HG02571 (cell line): ENCODE results near the gene PPP6R3.
"Not testable (repeated sequence)": the region's sequence is repeated elsewhere in the genome, so short reads cannot be mapped to it uniquely, and the experiment has no call there.

Experiments used
- ATAC-seq: cut with Tn5 transposase; IDR thresholded peaks from one replicate; pipeline ENCODE4 v1.9.1; 2021; ENCODE audit warnings: mild to moderate bottlenecking, moderate library complexity; ENCODE audit not compliant: unreplicated experiment

The PPP6R3 gene

DNA sequence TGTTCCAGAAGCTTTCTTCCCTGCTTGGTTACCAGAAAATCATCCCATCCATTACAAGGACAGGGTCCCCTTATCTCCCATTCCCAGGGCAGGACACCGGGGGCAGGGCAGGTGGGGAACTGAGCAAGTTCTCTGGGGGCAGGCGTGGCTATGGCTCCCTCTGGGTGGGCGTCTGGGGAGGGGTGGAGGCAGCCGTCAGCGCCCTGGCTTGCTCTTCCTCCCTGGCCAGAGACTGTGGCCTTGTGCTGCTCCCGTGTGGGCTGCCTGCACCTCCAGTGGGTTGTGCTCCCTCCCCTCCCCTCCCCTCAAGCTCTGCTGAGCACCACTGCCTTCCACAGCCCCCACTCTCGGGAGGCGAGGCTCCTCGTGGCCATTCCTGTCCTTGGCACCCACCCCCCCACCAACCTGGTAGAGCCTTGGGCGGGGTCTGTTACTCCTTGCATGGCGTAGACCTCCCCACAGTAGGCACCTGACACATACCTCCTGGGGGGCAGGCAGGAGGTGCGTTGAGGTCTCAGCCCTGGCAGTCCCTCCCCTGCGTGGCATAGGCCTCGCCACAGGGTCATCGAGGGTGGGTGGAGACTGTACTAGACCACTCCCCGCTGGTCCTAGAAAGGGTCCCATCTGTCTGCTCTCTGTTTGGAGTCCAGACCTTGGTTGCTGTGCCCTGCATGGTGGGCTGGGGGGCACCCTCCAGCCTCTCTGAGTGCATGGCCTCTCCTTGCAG, 24.2 kb upstream of the PPP6R3 start:
- ATAC-seq: no peak

DNA sequence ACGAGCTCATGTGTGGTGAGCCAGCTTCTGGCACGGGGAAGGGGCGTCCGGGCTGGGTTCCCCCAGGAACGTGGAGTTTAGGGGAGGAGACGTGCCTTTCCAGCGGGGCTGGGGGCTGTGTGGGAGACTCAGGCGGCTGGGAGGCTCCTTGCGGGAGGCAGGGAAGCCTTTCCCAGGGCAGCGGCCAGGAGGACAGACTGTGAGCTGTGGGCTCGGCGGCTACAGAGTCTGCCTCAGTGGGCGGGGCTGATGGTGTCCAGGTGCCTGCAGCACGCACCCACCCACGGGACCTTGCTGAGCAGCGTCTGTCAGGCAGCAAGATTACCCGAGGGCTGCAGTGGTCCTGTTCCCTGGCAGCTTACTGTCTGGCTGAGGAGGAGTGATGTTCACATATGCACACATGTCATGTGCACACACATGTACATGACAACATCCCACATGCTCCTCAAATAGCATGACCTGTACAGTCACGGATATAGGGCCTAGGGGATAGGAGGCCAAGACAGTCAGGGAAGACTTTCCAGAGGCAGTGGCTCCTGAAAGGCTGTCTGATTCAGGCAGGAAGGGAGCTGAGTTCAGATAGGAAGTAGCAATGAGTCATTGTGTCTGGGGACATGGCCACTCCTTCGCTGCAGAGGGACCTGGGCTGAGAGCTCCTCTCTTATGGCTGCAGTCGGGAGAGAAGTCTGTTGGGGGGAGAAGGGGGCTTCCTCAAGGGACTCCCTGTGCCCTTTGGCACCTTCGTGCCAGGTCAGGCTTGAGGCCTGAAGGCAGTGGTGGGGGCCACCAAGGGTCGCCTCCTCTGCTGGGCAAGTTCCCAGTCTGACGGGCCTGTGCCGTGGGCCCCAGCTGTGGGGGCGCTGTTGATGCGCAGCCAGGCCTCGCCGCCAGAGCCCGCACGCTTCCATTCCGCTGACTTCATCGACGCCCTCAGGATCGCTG, 23.3 kb upstream of the PPP6R3 start:
- ATAC-seq: no peak

DNA sequence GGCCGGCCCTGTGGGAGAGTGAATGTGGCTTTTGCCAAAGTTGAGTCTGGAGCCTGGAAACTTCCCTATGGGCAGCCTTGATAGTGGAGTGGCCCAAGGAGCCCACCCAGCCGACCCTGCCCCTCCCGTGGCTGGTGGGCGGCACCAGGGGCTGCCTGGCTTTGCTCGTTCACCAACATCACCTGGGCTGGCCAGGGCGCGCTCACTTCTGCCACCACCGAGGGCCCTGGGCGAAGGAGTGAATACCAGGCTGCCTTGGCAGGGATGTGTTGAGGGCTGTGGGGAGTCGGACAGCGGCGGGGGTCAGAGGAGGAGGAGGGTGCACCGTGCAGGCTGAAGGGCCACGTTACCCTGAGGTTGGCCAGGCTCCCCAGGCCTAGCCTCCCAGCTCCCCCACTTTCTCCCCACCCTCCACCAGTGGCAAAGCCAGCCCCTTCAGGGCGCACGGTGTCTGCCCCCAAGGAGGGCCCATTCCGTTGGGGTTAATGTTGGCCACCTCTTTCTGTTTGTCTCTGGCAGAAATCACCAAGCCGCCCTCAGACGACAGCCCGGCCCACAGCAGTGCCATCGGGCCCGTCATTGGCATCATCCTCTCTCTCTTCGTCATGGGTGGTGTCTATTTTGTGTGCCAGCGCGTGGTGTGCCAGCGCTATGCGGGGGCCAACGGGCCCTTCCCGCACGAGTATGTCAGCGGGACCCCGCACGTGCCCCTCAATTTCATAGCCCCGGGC, 22.5 kb upstream of the PPP6R3 start:
- ATAC-seq: no peak

DNA sequence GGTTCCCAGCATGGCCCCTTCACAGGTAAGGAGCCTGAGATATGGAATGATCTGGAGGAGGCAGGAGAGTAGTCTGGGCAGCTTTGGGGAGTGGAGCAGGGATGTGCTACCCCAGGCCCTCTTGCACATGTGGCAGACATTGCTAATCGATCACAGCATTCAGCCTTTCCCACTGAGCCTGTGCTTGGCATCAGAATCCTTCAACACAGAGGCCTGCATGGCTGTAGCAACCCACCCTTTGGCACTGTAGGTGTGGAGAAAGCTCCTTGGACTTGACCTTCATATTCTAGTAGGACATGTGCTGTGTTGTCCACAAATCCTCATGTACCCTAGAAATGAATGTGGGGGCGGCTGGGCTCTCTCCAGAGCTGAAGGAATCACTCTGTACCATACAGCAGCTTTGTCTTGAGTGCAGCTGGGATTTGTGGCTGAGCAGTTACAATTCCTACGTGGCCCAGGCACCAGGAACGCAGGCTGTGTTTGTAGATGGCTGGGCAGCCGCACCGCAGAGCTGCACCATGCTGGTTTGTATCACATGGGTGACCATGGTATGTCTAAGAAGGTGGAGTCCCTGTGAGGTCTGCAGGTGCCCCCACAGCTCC, 21.8 kb upstream of the PPP6R3 start:
- ATAC-seq: no peak

DNA sequence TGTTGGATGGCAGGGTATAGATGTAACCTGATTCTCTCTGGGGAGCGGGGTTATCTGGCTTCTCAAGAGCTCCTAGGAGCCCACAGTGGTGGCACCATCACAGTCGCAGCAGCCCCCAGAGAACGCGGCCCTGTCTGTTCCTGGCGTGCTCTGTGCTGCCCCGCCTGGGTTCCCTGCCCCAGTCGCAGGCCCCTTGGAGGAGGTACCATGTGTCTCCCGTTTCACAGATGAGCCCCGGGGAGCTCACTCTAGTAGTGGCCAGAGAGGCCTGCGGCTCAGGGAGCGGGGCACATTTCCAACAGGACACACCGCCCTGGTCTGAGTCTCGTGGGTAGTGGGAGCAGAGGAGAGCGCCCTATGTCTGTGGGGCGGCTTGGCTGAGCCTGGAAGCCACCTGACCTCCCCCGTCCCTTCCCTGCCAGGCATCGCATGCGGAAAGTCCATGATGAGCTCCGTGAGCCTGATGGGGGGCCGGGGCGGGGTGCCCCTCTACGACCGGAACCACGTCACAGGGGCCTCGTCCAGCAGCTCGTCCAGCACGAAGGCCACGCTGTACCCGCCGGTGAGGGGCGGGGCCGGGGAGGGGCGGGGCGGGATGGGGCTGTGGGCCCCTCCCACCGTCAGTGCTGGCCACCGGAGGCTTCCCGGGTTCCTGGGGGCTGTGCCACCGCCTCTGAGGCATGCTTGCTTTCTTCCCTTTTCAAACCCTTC, 21.0 kb upstream of the PPP6R3 start:
- ATAC-seq: no peak

DNA sequence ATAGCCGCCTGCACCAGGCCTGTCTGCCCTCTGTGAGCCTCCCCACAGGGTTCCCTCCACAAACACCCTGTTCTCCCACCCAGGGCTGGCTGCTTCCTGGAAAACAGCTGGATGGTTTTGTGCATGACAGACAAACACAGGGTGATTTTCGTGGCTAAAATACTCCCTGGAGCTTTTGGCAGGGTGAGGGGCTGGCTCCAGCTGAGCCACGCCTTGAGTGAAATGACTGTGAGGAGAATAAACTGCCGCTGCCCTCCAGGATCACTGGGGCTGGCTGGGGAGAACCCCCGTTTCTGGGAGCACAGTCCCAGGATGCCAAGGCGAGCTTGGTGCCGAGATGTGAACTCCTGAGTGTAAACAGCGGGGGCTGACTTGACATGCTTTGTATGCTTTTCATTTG, 20.3 kb upstream of the PPP6R3 start:
- ATAC-seq: no peak

DNA sequence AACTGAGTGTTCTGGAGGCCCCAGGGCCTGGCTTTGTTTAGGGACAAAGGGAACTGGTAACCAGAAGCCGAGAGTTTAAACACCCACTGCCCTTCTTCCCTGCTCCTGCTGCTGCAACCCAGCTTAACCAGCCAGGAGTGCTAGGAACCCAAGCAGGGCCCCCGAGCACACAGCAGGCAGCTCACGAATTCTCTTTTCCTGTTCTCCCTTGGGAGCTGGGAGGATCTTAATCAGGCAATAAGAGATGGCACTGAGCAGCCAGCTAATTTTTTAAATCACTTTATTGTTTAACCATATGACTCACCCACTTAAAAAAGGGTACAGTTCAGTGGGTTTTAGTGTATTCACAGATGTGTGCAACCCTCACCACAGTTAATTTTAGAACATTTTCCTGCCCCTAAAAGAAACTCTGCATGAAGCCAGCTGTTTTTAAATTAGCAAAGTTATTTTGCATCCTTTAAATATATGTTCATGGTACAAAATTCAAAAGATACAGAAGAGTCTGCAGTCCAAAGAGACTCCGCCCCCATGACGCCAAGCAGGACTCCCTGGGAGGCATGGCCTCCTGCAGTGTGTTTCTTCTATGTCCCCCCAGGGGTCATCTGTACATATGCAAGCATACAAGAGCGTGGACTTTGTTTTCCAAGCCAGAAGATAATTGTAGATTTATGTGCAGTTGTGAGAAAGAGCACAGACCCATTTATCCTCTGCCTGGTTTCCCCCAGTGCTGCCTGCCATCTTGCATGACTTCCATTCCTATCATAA, 18.9 kb upstream of the PPP6R3 start:
- ATAC-seq: no peak

DNA sequence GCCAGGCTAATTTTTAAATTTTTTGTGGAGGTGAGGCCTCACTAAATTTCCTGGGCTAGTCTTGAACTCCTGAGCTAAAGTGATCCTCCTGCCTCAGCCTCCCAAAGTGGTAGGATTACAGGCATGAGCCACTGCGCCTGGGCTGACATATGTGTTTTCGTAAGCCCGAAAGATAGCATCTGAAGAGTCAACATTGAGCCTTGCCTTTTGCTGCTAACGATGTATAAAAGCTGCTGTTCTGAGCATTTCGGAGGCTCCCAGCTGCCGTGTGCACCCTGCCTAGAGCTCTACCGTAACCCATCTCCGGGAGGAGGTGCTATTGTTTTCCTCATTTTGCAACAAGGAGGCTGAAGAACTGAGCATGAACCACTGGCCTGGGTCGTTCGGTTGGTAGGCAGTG, 18.1 kb upstream of the PPP6R3 start:
- no peak for ATAC-seq

DNA sequence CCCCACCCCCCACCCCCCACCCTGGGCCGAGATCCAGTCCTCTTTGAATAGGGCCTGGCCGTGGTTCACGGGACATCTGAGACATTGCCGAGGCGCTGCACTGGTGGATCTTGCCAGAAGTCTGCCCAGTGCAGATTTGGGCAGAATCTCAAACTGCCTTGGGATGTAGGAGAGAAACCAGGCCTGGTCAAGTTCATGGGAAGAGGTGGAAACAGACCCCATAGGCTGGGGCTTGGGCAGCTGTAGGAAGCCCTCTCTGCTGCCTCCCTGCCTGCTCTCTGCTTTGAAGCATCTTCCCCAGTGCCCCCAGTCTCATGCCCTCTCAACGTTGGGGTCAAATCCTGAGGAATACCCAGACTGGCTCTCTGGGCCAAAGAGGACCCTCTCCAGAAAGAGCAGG, 16.0 kb upstream of the PPP6R3 start:
- no peak for ATAC-seq

DNA sequence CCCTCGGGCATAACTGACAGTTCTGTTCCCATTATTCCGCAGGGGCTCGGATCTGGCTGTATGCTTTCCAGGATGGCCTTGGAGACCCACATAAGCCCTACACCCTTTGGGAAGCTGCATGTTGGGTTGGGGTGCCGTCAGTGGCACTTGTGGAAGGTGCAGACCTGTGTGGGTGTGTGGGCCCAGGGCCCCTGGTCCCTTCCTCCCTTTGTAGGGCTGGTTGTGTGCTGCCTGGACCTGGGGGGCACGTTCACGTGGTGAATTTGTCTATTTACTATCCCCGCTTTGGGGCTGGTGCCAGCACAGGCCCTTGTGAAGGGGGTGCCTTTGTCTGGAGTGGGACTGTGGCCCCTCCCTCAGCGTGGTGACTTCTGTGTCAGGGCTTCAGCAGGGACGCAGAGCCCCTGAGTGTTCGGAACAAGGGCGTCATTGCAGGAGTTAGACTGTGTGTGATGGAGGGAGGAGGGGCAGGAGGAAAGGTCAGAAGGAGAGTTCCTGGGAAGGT, 15.0 kb upstream of the PPP6R3 start:
- ATAC-seq: no peak

DNA sequence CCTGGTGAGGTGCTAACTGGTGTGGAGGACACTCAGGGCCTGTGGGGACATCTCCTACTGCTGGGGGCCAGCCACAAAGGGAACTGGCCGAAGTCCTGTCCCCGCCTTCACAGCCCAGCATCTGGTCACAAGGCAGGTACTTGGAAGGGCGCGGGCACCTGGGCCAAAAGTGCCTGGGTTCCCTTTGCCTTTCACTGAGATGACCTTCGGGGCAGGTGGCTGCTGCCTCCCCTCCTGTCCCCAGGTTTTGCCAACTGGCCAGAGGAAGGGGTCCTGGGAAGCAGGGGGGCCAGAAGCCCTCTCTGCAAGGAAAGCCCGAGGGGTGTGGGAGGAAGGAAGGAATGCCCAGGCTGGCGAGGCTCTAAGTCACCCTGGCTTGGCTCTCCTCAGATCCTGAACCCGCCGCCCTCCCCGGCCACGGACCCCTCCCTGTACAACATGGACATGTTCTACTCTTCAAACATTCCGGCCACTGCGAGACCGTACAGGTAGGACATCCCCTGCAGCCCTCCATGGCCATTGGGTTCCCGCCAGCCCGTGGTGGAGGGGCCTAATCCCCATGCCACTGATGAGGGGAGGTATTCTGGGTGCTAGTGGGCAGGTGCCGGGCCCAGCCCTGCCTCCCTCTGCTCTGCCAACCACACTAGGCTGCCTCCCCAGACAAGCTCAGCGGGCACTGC, 14.4 kb upstream of the PPP6R3 start:
- ATAC-seq: no peak

DNA sequence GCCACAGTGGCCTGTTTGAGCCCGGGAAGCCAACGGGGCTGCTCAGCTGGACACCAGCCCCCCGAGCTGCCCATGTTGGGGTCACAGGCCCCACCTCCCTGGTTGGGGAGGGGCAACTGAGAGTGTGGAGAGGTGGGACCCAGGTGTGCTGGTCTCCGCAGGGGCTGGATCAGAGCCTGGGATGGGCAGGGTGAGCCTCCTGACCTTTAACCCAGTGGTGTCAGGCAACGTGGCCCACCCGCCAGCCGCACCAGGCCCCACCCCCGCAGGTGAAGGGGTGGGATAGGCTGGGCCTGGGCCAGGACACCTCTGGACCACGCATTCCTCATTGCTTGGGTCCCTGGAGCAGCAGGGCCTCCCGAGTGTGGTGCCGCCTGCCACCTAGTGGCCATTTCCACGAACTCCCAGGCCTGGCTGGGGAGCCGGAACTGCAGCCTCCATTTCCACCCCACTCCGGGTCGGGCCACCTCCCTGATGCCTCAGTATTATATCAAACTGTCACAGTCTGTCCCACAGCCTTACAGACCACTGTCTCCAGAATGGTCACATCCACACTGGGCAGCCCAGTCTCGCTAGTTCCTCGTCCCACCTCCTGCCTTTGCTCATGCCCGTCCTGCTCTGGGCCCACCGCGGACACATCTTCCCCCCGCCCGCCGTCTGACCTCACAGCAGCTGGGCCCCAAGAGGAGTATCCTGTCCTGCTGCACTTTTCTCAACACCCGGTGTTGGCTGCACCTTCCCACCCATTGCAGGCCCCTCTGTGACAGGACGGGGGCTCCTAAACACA, 13.3 kb upstream of the PPP6R3 start:
- no peak for ATAC-seq

DNA sequence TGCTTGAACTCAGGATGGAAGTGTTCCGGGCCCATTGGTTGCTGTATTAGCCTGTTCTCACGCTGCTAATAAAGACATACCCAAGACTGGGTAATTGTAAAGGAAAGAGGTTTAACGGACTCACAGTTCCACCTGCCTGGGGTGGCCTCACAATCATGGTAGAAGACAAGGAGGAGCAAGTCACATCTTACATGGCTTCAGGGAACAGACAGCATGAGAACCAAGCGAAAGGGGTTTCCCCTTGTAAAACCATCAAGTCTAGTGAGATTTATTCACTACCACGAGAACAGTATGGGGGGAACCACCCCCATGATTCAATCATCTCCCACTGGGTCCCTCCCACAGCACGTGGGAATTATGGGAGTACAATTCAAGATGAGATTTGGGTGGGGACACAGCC, 12.6 kb upstream of the PPP6R3 start:
- ATAC-seq: not testable (repeated sequence)

DNA sequence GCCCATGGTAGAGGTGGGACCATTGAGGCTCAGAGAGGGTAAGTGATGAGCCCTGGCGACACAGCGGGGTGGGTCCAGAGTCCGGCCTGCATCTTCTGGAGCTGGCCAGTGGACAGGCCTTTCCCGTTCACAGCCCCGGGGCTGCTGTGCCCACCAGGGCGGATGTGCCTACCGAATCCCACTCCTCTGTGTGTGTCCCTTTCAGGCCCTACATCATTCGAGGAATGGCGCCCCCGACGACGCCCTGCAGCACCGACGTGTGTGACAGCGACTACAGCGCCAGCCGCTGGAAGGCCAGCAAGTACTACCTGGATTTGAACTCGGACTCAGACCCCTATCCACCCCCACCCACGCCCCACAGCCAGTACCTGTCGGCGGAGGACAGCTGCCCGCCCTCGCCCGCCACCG, 11.9 kb upstream of the PPP6R3 start:
- no peak for ATAC-seq

DNA sequence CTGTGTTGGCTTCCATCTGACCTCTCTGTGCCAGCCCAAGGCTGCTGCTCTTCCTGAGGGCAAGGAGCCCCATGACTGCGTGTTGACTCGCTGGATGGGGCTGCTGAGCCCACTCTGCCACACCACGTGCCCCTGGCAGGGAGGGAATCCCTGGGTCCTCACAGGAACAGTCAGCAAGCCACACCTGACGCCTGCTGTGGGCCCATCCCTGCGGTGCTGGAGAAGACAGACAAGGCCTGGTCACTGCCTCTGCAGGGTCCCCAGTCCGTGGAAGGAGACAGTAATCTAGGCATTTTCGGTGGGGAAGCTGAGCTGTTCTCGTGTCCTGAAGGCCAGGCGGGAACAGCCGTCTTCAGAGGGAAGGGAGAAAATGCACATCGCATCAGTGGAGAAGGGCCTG, 10.6 kb upstream of the PPP6R3 start:
- no peak for ATAC-seq

DNA sequence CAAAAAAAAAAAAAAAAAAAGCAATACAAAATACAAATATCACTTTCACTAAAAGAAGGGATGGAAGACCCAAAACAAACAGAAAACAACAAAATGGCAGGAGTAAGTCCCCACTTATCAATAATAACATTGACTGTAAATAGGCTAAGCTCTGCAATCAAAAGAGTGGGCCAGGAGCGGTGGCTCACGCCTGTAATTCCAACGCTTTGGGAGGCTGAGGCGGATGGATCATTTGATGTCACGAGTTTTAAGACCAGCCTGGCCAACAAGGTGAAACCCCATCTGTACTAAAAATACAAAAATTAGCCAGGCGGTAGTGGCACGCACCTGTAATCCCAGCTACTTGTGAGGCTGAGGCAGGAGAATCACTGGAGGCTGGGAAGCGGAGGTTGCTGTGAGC, 9.8 kb upstream of the PPP6R3 start:
- no peak for ATAC-seq

DNA sequence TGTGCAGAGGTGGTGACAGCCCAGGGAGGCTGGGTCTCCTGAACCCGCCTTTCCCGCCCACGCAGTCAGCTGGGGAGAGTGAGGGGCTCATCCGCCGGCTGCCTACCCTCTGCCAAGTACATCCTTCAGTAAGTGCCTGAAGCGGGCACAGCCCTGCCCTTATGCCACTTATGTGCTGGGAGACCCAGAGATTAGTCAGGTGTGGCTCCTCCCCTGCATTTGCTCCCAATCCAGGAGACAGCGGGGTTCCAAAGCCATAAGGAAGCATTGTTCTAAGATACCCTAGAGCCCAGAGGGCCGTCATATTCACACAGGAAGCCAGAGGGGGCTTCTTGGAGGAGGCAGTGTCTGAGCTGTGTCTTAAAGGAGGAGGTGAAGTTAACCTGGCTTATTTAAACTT, 5.8 kb upstream of the PPP6R3 start:
- no peak for ATAC-seq

DNA sequence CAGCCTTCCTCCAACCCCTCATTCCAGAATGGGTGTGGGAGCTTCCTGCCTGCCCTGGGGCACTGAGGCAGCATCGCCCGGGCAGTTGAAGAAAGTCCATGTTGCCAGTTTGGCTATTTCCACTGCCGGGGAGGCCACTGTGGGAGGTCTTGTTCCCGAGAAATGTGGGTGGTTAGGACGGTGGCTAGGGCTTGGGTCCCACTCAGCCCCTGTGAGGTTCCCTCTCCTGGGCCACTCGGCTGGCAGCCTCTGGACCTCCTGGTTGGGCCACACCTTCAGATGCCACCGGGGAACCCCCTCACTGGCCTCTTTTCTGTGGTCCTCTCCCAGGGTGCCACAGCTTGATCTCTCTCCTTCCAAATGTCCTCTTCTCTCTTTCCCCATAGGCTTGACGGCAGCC, 5.1 kb upstream of the PPP6R3 start:
- no peak for ATAC-seq
